K562 (cell line): Measurements from ENCODE around the gene COX6A2.

ENCODE experiments used
- C11orf30 ChIP-seq: fragments of 450-650 bp; IDR thresholded peaks from 2 replicates; pipeline ENCODE4 v1.6.1; 2016; ENCODE audit warnings: low read depth, mild to moderate bottlenecking
- EZH2 ChIP-seq: IDR thresholded peaks from 2 replicates; pipeline ENCODE4 v1.6.1; 2012; ENCODE audit warnings: low read depth, mild to moderate bottlenecking, inconsistent platforms, low read length, borderline replicate concordance
- ZBTB11 ChIP-seq, 3 experiments: fragments of 200-800 bp in 1 of 3; fragments of 250-450 bp in 1 of 3; fragments of 450-650 bp in 1 of 3; sonication (Bioruptor Pico) in 1 of 3; sonication (Bioruptor generic) in 1 of 3; formaldehyde crosslinking in 1 of 3; IDR thresholded peaks; 2 replicates each; pipeline versions ENCODE4 v1.6.1 to v1.8.0; 2016 to 2022; ENCODE audit warnings: mild to moderate bottlenecking in 2 of 3, missing genetic modification characterization in 2 of 3, missing compliant biosample characterization in 1 of 3, moderate library complexity in 1 of 3

GRCh38 chr16:31410082-31410481 is 18.1 kb downstream of the COX6A2 start:
- TF ChIP-seq C11orf30 (no peak), ZBTB11 (CRISPR knock-in tag; IDR thresholded peaks at IDR 0.05) (no peak), EZH2 (no peak)
